GM23338 (cell line): ENCODE data around the gene UNC13A. TPM values are rescaled to one million over a fixed set of nuclear protein-coding genes. Genes with fewer than 3 reads are reported as not detected.

Experiments used
- ATAC-seq: fragments of 200-7000 bp; cut with Tn5 transposase; 3 replicates; pipeline ENCODE4 v1.9.1; 2020
- DNase-seq: peaks from one replicate; pipeline ENCODE4 v3.0.0-alpha.2; 2015; ENCODE audit warnings: low spot score
- H2AFZ ChIP-seq: fragments of 200-600 bp; sonication (generic); 2 replicates; pipeline ENCODE4 v1.8.0; 2016; ENCODE audit warnings: antibody characterized with exemption, mild to moderate bottlenecking, moderate library complexity
- H3F3A ChIP-seq: fragments of 200-600 bp; sonication (generic); replicated peaks from 2 replicates; pipeline ENCODE4 v1.8.0; 2017; ENCODE audit warnings: antibody characterized with exemption, mixed run types, low read depth
- H3K27ac ChIP-seq: fragments of 200-600 bp; sonication (generic); 2 replicates; pipeline ENCODE4 v1.6.1; 2016; ENCODE audit warnings: low read depth
- H3K27me3 ChIP-seq: fragments of 200-600 bp; sonication (generic); 2 replicates; pipeline ENCODE4 v1.8.0; 2016; ENCODE audit warnings: mild to moderate bottlenecking, mixed run types, moderate library complexity; ENCODE audit not compliant: insufficient read depth
- H3K36me3 ChIP-seq: fragments of 200-600 bp; sonication (generic); 2 replicates; pipeline ENCODE4 v1.8.0; 2016; ENCODE audit warnings: mild to moderate bottlenecking; ENCODE audit not compliant: insufficient read depth
- H3K4me1 ChIP-seq: fragments of 200-600 bp; sonication (generic); 2 replicates; pipeline ENCODE4 v1.8.0; 2016; ENCODE audit warnings: mild to moderate bottlenecking, moderate library complexity; ENCODE audit not compliant: insufficient read depth
- H3K4me2 ChIP-seq: fragments of 200-600 bp; sonication (generic); 2 replicates; pipeline ENCODE4 v1.7.1; 2017; ENCODE audit warnings: mixed run types
- H3K4me3 ChIP-seq: fragments of 200-600 bp; sonication (generic); 2 replicates; pipeline ENCODE4 v1.6.1; 2016; ENCODE audit warnings: mixed run types
- H3K79me2 ChIP-seq: fragments of 200-600 bp; sonication (generic); replicated peaks from 2 replicates; pipeline ENCODE4 v1.8.0; 2017; ENCODE audit warnings: mild to moderate bottlenecking; ENCODE audit not compliant: insufficient read depth
- H3K9me2 ChIP-seq: fragments of 200-600 bp; sonication (generic); 2 replicates; pipeline ENCODE4 v1.8.0; 2017; ENCODE audit not compliant: insufficient read depth
- H4K20me1 ChIP-seq: fragments of 200-600 bp; sonication (generic); replicated peaks from 2 replicates; pipeline ENCODE4 v1.8.0; 2017; ENCODE audit warnings: mild to moderate bottlenecking; ENCODE audit not compliant: insufficient read depth
- H3K27ac Mint-ChIP-seq: 2 replicates; pipeline ENCODE4 v1.8.0; 2020; ENCODE audit warnings: inconsistent platforms, mild to moderate bottlenecking, moderate library complexity, mixed read lengths
- H3K27me3 Mint-ChIP-seq: 3 replicates; pipeline ENCODE4 v1.8.0; 2022; ENCODE audit warnings: low read depth, mild to moderate bottlenecking, moderate library complexity, mixed read lengths, inconsistent platforms; ENCODE audit not compliant: insufficient read depth, poor library complexity
- H3K36me3 Mint-ChIP-seq: 3 replicates; pipeline ENCODE4 v1.8.0; 2021; ENCODE audit warnings: low read depth, mild to moderate bottlenecking, inconsistent platforms, moderate library complexity, mixed read lengths
- H3K4me1 Mint-ChIP-seq: 3 replicates; pipeline ENCODE4 v1.8.0; 2020; ENCODE audit warnings: mild to moderate bottlenecking, inconsistent platforms, mixed read lengths
- H3K4me3 Mint-ChIP-seq: 3 replicates; pipeline ENCODE4 v1.8.0; 2021; ENCODE audit warnings: moderate library complexity, mild to moderate bottlenecking, inconsistent platforms, mixed read lengths
- H3K9me3 Mint-ChIP-seq: 3 replicates; pipeline ENCODE4 v1.8.0; 2020; ENCODE audit warnings: moderate library complexity, mild to moderate bottlenecking, inconsistent platforms, mixed read lengths
- CREB1 ChIP-seq: fragments of 250-450 bp; sonication (Bioruptor Pico); IDR thresholded peaks from 2 replicates; pipeline ENCODE4 v1.5.0; 2020; ENCODE audit warnings: low read depth, mild to moderate bottlenecking, moderate library complexity
- EZH2 ChIP-seq: fragments of 200-600 bp; sonication (generic); IDR thresholded peaks from one replicate; pipeline ENCODE4 v1.8.0; 2017; ENCODE audit warnings: antibody characterized with exemption, mild to moderate bottlenecking, low read depth; ENCODE audit not compliant: unreplicated experiment
- EZH2phosphoT487 ChIP-seq: fragments of 200-600 bp; sonication (generic); IDR thresholded peaks from one replicate; pipeline ENCODE4 v1.8.1; 2018; ENCODE audit warnings: antibody characterized with exemption; ENCODE audit not compliant: unreplicated experiment
- JUNB ChIP-seq: IDR thresholded peaks from one replicate; pipeline ENCODE4 v1.6.1; 2016; ENCODE audit warnings: antibody characterized with exemption; ENCODE audit not compliant: unreplicated experiment
- NANOG ChIP-seq: IDR thresholded peaks from 2 replicates; pipeline ENCODE4 v1.6.1; 2016; ENCODE audit warnings: antibody characterized with exemption, borderline replicate concordance
- POLR2AphosphoS5 ChIP-seq: IDR thresholded peaks from 2 replicates; pipeline ENCODE4 v1.6.1; 2016; ENCODE audit warnings: antibody characterized with exemption, low read depth
- STAT1 ChIP-seq: IDR thresholded peaks from one replicate; pipeline ENCODE4 v1.6.1; 2016; ENCODE audit warnings: antibody characterized with exemption; ENCODE audit not compliant: unreplicated experiment
- polyA plus RNA-seq: library from polyadenylated mRNA; unstranded; fragments of >200 nt; fragmentation: Nextera tagmentation; extraction: Ambion mirVana; gene quantifications from 2 replicates; pipeline ENCODE4 v1.2.1, GENCODE V29; 2016
- total RNA-seq: library from RNA; depleted of rRNA; stranded (reverse); fragments of >200 nt; shearing (Covaris generic); gene quantifications from 2 replicates; pipeline ENCODE4 v1.2.3, GENCODE V29; 2014
- TF ChIP-seq, protein P1 (sequence below): fragments of 250-450 bp; sonication (Bioruptor Pico); IDR thresholded peaks from 2 replicates; pipeline ENCODE4 v1.5.0; 2020; ENCODE audit warnings: mild to moderate bottlenecking, moderate library complexity
- TF ChIP-seq, protein P2 (sequence below): IDR thresholded peaks from one replicate; pipeline ENCODE4 v1.6.1; 2018; ENCODE audit warnings: antibody characterized with exemption; ENCODE audit not compliant: unreplicated experiment
- TF ChIP-seq, protein P3 (sequence below), 2 experiments: fragments of 200-600 bp in 1 of 2; sonication (generic) in 1 of 2; conservative IDR thresholded peaks; 2 replicates each; pipeline versions ENCODE4 v1.5.1 to v1.6.1; 2016 to 2017; ENCODE audit warnings: antibody characterized with exemption in 2 of 2, low read depth in 2 of 2, mild to moderate bottlenecking in 2 of 2, moderate library complexity in 1 of 2

The UNC13A gene
- total and polyA plus RNA-seq, 2 experiments from 2014 or later: 9.5 to 30.4 TPM

DNA sequence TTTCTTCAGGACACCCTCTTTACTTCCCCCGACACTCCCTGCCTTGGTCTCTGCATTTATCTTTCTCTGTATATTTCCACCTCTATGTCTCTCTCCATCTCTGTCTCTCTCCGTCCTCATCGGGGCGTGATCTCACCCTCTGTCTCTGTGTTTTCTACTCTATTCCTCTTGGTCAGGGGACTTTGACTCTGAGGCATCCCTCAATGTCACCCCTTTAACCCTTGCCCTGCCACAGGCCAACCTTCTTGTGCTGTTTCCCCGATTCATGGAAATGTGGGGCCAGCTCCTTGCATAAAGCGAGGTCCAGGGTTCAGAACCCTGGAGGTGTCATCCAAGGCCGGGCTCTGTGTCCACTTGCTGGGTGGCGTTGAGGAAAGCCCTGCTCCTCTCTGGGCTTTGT, 85.9 kb downstream of the UNC13A start:
- peaks cover 20% of the 10 kb centered on the region for H3K4me1 Mint-ChIP-seq
- H3K9me3 Mint-ChIP-seq: peaks cover 4% of the 10 kb centered on the region; the same call in 2 of the 3 replicates
- H3K27me3 Mint-ChIP-seq: peaks cover 39% of the 10 kb centered on the region
- H4K20me1 ChIP-seq: no peaks in the 10 kb centered on the region
- H3K4me3 Mint-ChIP-seq: no peak overlapping the region; the same call in 2 of the 3 replicates
- H3K79me2 ChIP-seq: no peaks in the 10 kb centered on the region
- H3K27me3 ChIP-seq: peaks cover 6% of the 10 kb centered on the region; the same call in 1 of the 2 replicates
- TF ChIP-seq EZH2phosphoT487: no peak
- TF ChIP-seq POLR2AphosphoS5: 0 out of 2 replicates have a peak, but pooled peaks have one; percentile 1
- H3K9me2 ChIP-seq: peaks cover 4% of the 10 kb centered on the region; the same call in 1 of the 2 replicates
- no peak overlapping the region for H2AFZ ChIP-seq
- no peak overlapping the region; the same call in 1 of the 2 replicates for H3K27ac Mint-ChIP-seq
- H3K4me2 ChIP-seq: peak overlapping the region; percentile 64; the same call in 1 of the 2 replicates
- H3K36me3 ChIP-seq: no peaks in the 10 kb centered on the region
- no peak for ATAC-seq
- peaks cover 20% of the 10 kb centered on the region; the same call in 1 of the 2 replicates for H3K4me1 ChIP-seq
- no peak overlapping the region for H3K27ac ChIP-seq
- peaks cover 19% of the 10 kb centered on the region for H3F3A ChIP-seq
- no peak overlapping the region for H3K4me3 ChIP-seq
- H3K36me3 Mint-ChIP-seq: peaks cover 14% of the 10 kb centered on the region
- DNase-seq: peak; percentile 43

DNA sequence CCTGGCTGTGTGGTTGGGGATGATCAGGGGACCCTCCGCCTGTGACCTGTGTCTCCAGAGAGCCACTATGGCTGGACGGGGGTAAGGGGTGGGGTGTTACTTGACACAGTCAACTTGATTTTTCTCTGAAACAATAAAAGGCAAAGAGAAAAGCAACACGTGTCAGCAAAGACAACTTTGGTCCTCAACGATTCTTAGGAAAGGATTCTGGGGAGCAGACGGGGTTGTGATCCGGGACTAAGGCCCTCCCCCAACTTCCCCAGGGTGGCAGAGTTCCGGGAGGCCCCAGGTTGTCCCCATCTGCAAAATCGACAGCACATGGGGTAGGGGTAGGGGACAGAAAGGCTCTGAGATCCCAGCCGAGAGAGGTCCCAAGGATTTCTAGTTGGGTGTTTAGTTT, 86.5 kb downstream of the UNC13A start:
- Histone ChIP-seq H3K4me3 (peak overlapping the region; percentile 34; the same call in 1 of the 2 replicates), H3K27me3 (peaks cover 6% of the 10 kb centered on the region; the same call in 1 of the 2 replicates), H3K36me3 (no peaks in the 10 kb centered on the region), H3K79me2 (no peaks in the 10 kb centered on the region), H2AFZ (no peak overlapping the region), H3K4me2 (peak overlapping the region; percentile 64; the same call in 1 of the 2 replicates), H3F3A (peaks cover 19% of the 10 kb centered on the region; the same call in 1 of the 2 replicates), H3K4me1 (peaks cover 20% of the 10 kb centered on the region; the same call in 1 of the 2 replicates), H4K20me1 (no peaks in the 10 kb centered on the region), H3K27ac (no peak overlapping the region), H3K9me2 (peaks cover 4% of the 10 kb centered on the region; the same call in 1 of the 2 replicates)
- Mint-ChIP-seq H3K4me1 (peaks cover 17% of the 10 kb centered on the region), H3K9me3 (peaks cover 4% of the 10 kb centered on the region; the same call in 1 of the 3 replicates), H3K27ac (no peak overlapping the region), H3K27me3 (peaks cover 36% of the 10 kb centered on the region), H3K36me3 (peaks cover 11% of the 10 kb centered on the region), H3K4me3 (no peak overlapping the region)
- DNase-seq: no peak
- ATAC-seq: no peak
- TF ChIP-seq JUNB: no peak
- TF ChIP-seq CREB1 (CRISPR knock-in tag): no peak
- TF ChIP-seq, protein P1, sequence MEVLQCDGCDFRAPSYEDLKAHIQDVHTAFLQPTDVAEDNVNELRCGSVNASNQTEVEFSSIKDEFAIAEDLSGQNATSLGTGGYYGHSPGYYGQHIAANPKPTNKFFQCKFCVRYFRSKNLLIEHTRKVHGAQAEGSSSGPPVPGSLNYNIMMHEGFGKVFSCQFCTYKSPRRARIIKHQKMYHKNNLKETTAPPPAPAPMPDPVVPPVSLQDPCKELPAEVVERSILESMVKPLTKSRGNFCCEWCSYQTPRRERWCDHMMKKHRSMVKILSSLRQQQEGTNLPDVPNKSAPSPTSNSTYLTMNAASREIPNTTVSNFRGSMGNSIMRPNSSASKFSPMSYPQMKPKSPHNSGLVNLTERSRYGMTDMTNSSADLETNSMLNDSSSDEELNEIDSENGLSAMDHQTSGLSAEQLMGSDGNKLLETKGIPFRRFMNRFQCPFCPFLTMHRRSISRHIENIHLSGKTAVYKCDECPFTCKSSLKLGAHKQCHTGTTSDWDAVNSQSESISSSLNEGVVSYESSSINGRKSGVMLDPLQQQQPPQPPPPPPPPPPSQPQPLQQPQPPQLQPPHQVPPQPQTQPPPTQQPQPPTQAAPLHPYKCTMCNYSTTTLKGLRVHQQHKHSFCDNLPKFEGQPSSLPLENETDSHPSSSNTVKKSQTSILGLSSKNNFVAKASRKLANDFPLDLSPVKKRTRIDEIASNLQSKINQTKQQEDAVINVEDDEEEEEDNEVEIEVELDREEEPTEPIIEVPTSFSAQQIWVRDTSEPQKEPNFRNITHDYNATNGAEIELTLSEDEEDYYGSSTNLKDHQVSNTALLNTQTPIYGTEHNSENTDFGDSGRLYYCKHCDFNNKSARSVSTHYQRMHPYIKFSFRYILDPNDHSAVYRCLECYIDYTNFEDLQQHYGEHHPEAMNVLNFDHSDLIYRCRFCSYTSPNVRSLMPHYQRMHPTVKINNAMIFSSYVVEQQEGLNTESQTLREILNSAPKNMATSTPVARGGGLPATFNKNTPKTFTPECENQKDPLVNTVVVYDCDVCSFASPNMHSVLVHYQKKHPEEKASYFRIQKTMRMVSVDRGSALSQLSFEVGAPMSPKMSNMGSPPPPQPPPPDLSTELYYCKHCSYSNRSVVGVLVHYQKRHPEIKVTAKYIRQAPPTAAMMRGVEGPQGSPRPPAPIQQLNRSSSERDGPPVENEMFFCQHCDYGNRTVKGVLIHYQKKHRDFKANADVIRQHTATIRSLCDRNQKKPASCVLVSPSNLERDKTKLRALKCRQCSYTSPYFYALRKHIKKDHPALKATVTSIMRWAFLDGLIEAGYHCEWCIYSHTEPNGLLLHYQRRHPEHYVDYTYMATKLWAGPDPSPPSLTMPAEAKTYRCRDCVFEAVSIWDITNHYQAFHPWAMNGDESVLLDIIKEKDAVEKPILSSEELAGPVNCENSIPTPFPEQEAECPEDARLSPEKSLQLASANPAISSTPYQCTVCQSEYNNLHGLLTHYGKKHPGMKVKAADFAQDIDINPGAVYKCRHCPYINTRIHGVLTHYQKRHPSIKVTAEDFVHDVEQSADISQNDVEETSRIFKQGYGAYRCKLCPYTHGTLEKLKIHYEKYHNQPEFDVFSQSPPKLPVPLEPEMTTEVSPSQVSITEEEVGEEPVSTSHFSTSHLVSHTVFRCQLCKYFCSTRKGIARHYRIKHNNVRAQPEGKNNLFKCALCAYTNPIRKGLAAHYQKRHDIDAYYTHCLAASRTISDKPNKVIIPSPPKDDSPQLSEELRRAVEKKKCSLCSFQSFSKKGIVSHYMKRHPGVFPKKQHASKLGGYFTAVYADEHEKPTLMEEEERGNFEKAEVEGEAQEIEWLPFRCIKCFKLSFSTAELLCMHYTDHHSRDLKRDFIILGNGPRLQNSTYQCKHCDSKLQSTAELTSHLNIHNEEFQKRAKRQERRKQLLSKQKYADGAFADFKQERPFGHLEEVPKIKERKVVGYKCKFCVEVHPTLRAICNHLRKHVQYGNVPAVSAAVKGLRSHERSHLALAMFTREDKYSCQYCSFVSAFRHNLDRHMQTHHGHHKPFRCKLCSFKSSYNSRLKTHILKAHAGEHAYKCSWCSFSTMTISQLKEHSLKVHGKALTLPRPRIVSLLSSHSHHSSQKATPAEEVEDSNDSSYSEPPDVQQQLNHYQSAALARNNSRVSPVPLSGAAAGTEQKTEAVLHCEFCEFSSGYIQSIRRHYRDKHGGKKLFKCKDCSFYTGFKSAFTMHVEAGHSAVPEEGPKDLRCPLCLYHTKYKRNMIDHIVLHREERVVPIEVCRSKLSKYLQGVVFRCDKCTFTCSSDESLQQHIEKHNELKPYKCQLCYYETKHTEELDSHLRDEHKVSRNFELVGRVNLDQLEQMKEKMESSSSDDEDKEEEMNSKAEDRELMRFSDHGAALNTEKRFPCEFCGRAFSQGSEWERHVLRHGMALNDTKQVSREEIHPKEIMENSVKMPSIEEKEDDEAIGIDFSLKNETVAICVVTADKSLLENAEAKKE (CRISPR knock-in tag): no peak
- no peak for TF ChIP-seq EZH2
- TF ChIP-seq, protein P2, sequence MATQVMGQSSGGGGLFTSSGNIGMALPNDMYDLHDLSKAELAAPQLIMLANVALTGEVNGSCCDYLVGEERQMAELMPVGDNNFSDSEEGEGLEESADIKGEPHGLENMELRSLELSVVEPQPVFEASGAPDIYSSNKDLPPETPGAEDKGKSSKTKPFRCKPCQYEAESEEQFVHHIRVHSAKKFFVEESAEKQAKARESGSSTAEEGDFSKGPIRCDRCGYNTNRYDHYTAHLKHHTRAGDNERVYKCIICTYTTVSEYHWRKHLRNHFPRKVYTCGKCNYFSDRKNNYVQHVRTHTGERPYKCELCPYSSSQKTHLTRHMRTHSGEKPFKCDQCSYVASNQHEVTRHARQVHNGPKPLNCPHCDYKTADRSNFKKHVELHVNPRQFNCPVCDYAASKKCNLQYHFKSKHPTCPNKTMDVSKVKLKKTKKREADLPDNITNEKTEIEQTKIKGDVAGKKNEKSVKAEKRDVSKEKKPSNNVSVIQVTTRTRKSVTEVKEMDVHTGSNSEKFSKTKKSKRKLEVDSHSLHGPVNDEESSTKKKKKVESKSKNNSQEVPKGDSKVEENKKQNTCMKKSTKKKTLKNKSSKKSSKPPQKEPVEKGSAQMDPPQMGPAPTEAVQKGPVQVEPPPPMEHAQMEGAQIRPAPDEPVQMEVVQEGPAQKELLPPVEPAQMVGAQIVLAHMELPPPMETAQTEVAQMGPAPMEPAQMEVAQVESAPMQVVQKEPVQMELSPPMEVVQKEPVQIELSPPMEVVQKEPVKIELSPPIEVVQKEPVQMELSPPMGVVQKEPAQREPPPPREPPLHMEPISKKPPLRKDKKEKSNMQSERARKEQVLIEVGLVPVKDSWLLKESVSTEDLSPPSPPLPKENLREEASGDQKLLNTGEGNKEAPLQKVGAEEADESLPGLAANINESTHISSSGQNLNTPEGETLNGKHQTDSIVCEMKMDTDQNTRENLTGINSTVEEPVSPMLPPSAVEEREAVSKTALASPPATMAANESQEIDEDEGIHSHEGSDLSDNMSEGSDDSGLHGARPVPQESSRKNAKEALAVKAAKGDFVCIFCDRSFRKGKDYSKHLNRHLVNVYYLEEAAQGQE: no peak
- TF ChIP-seq STAT1: no peak
- TF ChIP-seq POLR2AphosphoS5: no peak
- no peak for TF ChIP-seq NANOG
- TF ChIP-seq, protein P3, sequence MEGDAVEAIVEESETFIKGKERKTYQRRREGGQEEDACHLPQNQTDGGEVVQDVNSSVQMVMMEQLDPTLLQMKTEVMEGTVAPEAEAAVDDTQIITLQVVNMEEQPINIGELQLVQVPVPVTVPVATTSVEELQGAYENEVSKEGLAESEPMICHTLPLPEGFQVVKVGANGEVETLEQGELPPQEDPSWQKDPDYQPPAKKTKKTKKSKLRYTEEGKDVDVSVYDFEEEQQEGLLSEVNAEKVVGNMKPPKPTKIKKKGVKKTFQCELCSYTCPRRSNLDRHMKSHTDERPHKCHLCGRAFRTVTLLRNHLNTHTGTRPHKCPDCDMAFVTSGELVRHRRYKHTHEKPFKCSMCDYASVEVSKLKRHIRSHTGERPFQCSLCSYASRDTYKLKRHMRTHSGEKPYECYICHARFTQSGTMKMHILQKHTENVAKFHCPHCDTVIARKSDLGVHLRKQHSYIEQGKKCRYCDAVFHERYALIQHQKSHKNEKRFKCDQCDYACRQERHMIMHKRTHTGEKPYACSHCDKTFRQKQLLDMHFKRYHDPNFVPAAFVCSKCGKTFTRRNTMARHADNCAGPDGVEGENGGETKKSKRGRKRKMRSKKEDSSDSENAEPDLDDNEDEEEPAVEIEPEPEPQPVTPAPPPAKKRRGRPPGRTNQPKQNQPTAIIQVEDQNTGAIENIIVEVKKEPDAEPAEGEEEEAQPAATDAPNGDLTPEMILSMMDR (conservative IDR thresholded peaks at IDR 0.05; ENCODE audit: low read depth in 2 of 2): no peak
